ENCODE data around the gene ZNF865.

GRCh38 chr19:55649268-55650125 is 44.0 kb downstream of the ZNF865 start:
- no peak for TF ChIP-seq CTCF (IDR thresholded peaks at IDR 0.05)
- TF ChIP-seq POLR2A (IDR thresholded peaks at IDR 0.05), result no peak

Data from body of pancreas (tissue), 4 donors.